AG08395 (cell line): Measurements from ENCODE around the gene CCDC3.

Source experiments
- DNase-seq: peaks from one replicate; pipeline ENCODE4 v3.0.0; 2012; ENCODE audit warnings: mixed read lengths, low spot score

Gene CCDC3

DNA sequence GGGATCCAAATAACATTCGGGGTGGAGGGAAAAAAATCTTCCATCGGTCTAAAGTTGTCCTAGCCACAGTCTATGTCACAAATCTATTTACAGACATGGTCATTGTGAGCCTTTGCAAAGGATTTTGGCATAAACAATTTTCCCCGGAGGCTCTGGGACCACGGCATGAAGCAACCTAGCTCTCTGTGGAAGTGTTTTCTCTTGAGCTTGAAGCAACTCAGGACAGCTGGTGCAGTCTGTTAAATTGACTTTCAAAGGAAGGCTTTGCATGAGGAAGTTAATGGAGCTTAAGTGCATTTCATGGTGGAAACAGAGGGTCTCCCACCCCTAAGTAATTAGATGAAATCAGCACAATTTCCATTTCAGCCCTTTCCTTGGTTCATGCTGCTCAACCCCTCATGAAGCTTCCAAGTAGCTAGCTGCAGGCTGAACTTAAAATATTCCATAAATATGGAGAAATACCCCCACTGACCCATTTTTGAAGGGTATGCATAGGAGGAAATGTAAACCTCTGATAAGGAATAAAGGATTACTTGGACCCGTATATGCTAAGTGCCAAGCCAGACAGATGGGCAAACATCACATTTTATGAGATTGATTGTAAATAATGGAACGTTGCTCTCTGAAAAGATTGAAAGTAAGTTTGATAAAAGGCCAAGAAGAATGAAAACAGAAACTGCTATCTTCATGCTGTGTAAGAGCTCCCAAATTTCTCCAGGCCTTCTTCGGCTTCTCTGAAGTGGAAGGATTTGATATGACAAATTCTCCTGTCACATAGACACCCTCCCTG lies 39.9 kb downstream of the CCDC3 start:
- DNase-seq: no peak

DNA sequence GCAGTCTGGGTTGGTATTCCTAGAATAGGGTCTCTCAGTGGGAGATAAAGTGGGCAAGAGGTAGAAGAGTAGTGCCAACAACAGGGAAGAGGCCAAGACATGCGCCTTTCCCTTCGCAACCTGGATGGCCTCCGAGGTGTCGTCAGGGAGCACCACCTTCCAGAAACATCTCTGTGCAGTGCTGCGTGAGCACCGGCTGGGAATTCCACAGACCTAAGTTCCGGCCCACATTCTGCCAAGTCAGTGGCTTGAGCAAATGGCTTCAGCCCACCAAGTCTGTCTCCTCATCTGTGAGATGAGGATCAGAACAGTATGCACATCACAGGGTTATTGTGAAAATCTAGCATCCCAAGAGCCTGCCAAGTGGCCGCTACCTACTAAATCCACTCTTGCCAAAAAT lies 40.6 kb downstream of the CCDC3 start:
- no peak for DNase-seq

DNA sequence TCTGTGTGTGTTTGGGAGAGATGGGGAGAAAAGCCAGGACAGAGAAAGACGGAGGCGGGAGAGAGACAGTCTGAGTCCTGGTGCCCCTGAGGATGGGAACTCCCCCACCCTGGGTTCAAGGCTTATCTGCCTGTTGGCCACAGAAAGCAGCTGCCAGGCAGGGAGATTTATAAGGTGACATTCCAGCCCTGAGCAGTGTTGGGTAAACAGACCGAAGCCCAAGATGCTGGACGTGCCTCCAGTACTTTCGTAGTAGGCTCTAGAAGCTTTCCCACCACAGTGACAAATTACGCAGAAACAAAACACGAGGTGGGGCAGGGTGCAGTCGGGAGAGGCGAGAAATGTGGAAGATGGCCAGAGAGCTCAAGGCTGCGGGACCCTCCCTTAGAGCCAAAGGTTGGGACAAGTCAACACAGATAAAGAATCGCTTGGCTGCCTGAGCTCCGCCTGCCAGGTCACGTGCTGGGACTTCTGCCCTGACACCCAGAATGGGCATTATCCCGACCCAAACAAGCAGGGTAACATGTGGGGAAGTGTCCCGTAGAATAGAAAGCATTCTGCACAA lies 41.1 kb downstream of the CCDC3 start:
- no peak for DNase-seq

DNA sequence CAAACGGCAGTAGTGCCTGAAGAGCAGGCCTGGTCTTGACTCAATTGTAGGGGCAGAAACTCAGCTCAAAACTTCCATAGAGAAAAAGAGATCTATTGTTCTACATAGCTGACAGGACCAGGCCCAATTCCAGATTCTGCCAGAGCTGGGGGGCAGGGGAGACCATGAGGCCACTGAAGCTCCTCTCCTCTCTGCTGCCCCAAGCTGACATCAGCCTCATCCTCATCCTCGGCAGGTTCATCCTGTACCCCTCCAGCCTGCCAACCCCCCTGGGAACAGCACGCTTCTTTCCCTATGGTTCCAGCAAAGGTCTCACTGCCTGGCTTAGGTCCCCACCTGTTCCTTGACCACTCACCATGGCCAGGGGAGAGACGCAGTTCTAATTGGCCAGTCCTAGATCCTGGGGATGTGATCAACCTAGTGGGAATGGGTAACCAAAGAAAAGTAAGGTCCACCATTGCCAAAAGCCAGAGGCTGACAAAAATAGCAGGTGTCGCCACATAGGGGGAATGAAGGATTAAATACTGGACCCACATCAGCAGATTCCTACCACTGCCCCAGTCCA lies 42.9 kb downstream of the CCDC3 start:
- DNase-seq: no peak

DNA sequence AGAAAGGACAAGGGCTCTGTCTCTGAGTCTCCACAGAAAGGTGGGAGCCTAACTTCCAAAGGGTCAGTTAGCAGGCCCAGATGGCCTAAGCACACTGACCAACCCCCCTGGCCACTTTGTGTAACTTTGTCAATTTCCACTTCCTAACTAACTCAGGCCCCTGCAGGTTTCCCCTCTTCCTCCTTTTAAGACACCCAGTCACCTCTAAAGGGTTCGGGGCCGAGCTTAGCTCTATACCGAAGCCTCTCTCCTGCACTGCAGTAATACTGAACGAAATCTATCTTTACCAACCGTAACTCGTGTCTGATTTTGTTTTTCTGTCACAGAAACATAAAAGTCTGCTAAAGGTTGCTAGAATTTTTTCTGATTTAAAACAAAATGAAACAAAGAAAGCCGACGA lies 44.4 kb downstream of the CCDC3 start:
- no peak for DNase-seq

DNA sequence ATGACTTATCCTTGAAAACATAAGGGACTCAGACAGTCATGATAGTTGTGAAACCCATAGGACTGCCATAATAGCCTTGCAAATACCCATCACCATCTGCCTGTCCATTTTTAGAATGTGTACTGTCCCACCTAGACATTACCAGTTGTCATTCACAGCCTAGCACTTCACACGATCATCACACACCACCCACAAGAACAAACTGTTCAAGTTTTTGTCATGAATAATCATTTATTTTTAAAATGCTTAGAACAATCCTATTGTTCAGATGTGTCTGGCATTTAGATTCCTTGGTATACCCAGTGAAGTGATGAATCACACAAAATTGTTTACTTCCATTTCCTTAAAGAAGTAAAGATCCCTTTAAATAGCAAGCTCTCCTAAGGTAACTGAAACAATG lies 46.6 kb downstream of the CCDC3 start:
- no peak for DNase-seq

DNA sequence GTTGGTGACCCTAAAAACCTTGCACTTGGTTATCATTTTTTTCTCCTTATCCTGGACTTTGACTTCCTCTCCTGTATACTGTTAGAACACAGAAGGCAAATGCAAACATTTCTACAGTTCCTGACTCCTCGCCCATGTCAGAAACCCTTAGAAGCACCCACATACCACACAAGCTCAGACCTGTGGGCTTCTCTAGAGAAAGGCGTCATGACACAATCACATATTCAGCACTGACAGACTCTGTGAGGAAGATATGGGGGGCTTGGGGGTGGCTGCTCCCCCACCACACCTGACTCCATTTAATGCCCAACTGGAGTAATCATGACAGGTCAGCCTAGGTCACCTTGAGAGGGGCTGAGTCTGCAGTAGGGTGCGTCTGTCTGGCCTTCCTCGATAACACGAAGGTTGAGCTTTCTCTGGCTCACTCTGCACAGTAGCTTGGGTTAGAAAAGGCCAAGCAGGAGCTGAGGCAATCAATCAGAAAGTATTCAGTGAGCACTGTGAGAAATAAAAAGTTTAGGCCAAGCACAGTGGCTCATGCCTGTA lies 50.9 kb downstream of the CCDC3 start:
- DNase-seq: no peak

DNA sequence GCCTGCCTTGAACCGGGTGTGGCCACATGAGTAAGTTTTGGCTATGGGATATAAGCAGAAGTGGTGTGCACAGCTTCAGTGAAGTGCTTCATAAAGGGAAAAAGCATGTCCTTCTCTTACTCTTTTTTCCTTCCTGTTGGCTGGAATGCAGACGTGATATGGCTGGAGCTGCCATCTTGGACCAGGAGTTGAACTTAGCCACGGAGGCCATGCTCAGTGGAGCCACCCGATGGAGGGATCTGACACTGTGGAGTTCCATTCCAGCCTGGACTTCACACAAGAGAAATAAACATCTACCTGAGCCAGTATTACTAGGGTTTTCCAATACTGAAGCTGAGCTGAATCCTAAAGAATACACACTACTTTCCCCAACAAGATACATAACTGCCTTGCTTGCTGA lies 52.3 kb downstream of the CCDC3 start:
- no peak for DNase-seq

DNA sequence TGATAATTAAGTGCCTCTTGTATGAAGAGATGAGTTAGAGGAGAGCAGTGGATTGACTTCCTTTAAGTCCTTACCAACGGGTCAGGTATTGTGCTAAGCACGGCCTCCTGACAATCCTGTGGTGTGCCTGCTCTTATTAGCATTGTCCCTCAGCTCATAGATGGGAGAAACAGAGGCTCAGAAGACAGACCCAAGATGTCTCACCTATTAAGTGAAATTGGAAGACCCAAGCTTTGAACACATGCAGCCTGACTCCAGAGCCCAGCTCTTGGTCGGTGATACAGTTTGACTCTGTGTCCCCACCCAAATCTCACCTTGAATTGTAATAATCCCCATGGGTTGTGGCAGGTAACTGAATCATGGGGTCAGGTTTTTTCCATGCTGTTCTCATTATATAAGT lies 53.8 kb downstream of the CCDC3 start:
- no peak for DNase-seq

DNA sequence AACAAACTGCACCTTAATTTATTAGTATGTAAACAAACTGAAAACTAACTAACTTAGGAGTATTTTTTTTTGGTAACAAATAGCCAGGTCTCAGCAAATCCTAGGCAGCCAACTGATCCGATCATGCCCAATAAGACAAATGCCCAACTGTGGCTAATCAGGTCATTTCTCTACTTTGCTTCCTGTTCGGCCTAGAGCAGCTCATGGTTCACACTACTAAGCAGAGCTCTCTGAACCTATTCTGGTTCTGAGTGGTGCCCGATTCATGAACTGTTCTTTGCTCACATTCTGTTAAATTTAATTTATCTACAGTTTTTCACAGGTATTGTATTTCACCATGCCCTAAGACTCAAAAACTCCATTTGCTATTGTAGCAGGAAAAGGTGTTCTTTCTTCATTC lies 55.1 kb downstream of the CCDC3 start:
- no peak for DNase-seq

DNA sequence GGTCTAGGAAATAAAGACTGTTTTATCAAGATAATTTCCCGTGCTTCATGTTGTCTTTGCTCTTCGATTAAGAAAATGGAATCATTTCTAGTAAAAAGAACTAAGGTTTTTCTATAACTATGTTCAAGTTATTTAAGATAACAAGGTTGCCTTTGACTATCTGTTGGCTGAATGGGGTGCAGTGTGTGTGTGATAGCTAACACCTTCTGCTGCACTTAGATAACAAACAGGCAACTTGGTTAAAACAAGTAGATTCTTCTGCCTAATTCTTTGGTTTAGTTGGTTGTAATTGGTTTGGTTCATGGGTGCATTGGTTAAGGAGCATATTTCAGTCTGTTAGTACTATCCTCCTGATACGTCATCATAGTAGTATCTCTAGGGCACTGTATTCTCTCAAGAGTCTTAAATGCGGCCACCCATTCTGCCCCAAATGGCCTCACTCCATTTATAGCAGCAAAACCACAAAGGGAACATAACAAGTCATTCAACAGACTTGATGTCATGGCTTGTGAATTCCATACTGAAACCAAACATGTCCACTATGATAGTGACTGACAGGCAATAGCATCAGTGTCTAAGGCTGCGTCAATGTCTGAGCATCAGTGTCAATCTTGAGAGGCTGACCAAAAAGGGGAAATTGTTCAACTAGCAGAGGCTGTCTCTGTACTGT lies 55.7 kb downstream of the CCDC3 start:
- DNase-seq: no peak

DNA sequence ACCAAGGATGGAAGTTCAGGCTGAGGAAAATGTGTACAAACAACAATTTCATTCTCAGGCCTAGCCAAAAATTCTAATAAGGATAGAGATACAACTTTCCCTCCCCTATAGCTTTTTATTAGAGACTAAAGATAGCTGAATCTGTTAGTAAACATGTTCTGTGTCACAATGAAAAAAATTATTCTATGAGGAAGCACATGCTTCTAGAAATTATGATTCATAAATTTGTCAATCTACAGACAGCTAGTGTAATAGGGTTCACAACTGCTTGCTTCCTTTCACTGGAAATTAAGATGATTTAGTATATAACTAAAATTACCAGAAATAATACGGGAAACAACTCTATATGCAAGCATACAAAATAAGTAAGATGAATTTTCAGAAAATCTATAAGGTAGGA lies 56.6 kb downstream of the CCDC3 start:
- no peak for DNase-seq

DNA sequence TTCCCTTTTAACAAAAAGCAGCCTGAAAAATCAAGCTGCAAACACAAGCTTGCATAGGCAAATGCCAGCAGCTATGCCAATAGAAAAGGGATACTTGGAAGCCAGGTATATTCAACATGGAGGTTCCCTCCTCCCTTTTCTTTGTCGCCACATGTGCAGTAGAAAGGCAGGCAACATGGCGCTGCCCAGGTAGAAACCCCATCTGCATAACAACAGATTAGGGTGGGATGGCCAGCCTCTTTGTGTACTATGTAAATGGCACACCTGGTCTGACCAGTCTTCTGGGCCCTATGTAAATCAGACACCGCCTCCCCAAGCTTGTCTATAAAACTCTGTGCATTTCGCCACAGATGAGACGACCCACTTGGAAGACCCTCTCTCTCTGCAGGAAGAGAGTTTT lies 58.1 kb downstream of the CCDC3 start:
- no peak for DNase-seq

DNA sequence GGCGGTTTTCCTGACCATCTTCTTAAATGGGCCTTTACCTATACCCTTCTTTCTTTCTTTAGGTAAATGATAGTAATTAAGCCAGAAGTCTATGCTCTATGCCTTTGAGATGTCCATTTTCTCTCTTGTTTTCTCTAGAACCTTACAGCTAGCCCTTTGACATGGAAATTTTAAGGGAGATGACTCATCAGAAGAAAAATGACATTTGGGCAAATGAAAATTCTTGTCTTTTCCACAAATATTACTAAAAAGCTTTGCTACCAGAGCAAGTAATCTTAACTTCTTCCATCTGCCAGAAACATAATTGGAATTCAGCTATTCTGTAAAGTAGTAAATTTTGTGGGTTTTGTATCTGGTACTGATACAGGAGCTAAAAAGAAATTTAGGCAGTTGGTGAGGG lies 59.5 kb downstream of the CCDC3 start:
- DNase-seq: no peak

DNA sequence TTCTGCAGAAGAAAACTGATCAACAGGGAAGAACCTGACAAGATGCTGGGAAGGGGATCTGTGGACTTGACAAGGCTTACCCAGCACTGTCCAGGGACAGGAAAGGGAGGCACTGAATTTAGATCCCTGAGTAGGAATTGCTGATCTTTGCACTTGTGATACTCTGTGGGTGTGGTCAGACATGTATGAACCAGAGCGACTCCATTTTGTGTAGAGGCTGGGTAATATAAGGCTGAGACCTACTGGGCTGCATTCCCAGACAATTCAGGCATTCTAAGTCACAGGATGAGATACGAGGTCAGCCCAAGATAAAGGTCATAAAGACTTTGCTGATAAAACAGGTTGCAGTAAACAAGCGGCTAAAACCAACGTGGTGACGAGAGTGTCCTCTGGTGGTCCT lies 60.7 kb downstream of the CCDC3 start:
- DNase-seq: no peak

DNA sequence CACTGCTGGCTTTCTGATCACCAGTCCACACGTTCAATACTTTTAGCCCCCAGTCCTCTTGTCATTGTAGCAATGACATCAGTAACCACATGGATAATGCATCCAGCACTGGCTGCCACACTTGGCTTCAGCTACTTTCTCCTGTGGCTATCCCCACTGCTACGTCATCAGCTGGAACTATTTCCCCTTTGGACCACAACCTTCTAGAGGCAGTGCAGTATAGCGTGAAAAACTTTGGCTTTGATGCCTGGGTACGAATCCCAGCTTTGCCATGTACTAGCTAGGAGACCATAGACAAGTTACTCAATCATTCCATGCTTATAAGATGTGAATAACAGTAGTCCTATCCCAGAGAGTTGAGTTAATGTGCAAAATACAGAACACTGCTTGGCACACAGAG lies 63.2 kb downstream of the CCDC3 start:
- no peak for DNase-seq

DNA sequence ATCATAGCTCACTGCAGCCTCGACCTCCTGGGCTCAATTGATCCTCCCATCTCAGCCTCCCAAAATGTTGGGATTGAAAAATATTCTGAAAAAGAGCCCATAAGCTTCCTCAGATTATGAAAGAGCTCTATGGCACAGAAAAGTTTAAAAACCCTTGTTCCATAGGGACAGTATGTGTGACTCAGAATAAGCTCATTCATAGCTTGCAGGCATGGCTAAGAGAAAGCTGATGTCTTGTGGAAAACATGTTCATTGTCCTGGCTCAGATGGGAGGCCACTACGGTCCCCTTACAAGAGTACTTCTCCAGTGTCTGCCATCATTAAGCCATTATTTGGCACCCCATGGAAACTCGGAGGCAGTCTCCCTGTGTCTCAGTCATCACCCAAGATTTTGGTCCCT lies 64.0 kb downstream of the CCDC3 start:
- no peak for DNase-seq

DNA sequence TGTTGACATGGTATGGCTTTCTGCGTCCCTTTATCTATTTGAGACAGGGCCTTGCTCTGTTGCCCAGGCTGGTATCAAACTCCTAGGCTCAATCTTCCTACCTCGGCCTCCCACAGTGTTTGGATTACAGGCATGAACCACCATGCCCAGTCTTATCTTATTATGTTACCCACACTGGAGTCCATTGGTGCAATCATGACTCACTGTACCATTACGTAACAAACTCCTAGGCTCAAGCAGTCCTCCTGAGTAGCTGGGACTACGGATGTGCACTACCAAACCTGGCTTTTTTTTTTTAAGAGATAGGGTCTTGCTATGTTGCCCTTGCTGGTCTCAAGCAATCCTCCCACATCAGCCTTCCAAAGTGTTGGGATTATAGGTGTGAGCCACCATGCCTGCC lies 66.7 kb downstream of the CCDC3 start:
- DNase-seq: no peak

DNA sequence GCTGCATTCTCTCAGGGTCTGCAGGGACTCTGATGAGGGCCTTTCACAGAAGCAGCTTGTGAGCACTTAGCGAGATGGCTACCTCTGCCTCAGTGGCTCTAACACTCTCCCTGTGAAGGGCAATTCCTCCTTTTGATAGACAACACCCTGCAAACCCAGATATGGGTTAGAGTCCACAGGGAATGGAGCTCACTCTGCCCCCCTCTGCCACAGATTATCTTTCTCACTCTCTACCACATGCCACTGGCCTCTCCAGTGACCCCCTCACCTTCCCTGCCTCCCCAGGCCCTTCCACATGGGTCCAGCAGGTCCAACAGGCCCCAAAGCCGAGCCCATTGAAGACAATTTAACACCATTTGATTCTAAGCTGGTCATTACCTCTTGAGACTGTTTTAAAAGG lies 72.1 kb downstream of the CCDC3 start:
- no peak for DNase-seq

DNA sequence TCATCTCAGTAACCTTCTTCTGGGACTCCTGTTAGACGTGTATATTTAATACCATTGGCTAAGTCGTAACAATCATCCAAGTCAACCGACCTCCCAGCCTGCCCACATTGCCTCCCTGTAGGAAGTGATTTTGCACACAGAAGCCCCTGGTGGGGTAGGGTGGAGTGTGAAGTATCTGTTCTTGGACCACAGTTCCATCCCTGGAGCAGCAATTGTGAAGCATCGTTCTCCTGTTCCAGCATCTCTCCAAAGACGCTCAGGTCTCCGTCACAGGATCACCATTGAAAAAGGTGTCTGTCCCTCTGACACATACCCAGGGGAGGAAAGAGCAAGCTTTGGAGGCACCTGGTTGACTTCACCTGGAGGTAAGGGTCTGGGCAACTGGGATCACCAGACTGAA lies 72.9 kb downstream of the CCDC3 start:
- DNase-seq: no peak

DNA sequence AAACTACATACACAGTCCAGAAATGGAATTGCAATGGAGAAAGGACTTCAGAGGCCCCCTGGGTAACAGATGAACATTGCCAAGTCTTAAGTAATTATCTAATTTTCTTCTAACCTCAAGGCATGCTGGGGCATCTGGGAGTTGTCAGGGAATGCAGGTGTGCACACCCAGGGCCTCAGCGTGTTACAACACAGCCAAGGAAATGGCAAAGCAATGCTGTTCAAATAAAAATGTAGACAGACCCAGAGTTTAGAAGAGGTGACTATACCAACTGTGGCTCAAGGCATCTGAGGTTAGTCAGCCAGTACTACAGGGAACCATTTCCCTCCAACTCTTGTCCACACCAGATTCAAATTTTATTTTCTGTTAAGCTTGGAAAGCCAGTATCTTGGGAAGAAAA lies 73.6 kb downstream of the CCDC3 start:
- no peak for DNase-seq

DNA sequence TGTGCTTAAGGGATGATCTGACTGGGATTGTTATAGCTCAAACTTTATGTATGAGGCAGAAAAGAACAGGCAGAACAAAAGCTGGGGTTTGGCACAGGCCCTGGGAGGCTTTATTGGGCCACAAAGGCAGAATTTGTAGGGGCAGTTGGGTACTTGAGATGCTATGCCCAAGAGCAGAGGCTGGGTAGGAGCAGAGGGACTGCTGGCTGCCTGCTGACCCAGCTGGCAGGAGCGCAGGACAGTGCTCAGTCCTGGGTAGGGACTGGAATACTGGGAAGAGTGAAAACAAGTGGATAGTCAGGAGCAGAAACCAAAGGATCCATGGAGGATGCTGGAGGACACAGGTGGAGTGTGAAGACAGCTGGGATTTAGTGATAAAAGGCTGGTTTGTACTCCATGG lies 75.7 kb downstream of the CCDC3 start:
- DNase-seq: no peak

DNA sequence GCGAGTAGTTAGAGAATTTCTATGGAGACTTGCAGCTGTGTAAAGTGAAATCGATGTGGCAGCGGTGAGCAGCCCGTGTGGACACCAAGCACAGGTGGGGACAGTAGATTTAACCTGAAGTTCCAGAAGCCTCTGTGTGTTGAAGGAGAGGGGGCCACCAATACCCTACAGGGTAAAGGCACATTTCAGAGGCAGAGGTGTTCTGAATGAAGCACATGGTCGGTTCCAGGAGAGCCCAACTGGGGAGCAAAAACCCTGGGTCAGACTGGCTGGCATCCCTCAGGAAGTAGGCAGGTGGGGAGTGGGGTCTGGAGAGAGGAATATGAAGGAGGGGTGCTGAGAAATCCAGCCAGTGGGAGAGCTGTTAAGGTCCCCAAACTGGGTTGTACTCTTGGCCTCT lies 76.6 kb downstream of the CCDC3 start:
- DNase-seq: no peak
